ENCODE results near the gene ARID2.

Gene ARID2

GRCh38 chr12:45720069-45720468 is 9.4 kb upstream of the ARID2 start:
- no peak for DNase-seq (ENCODE audit: low read depth)

- DNase-seq (ENCODE audit: low read depth), result no peak
Observed at GRCh38 chr12:45721369-45721768, 8.1 kb upstream of the ARID2 start.

- no peak for DNase-seq (ENCODE audit: low read depth)
Observed at GRCh38 chr12:45721954-45722353, 7.6 kb upstream of the ARID2 start.

GRCh38 chr12:45725631-45726602 is 3.6 kb upstream of the ARID2 start:
- DNase-seq (ENCODE audit: low read depth), result peak; percentile 64

GRCh38 chr12:45726603-45727300 is 2.8 kb upstream of the ARID2 start:
- peak; percentile 56 for DNase-seq (ENCODE audit: low read depth)

- DNase-seq (ENCODE audit: low read depth), result peak; percentile 99
Observed at GRCh38 chr12:45727301-45727979, 2.1 kb upstream of the ARID2 start.

- peak; percentile 25 for DNase-seq (ENCODE audit: low read depth)
Observed at GRCh38 chr12:45727980-45728629, 1.4 kb upstream of the ARID2 start.

GRCh38 chr12:45728630-45729232 is 775 bp upstream of the ARID2 start:
- DNase-seq (ENCODE audit: low read depth), result peak; percentile 98

- no peak for DNase-seq (ENCODE audit: low read depth)
Observed at GRCh38 chr12:45730084-45730347, 510 bp downstream of the ARID2 start.

- peak; percentile 52 for DNase-seq (ENCODE audit: low read depth)
Observed at GRCh38 chr12:45730348-45731189, 1.1 kb downstream of the ARID2 start.

GRCh38 chr12:45731190-45731775 is 1.8 kb downstream of the ARID2 start:
- no peak for DNase-seq (ENCODE audit: low read depth)

GRCh38 chr12:45732250-45732649 is 2.7 kb downstream of the ARID2 start:
- DNase-seq (ENCODE audit: low read depth), result peak; percentile 46

GRCh38 chr12:45732936-45733335 is 3.4 kb downstream of the ARID2 start:
- no peak for DNase-seq (ENCODE audit: low read depth)

- DNase-seq (ENCODE audit: low read depth), result no peak
Observed at GRCh38 chr12:45737638-45738037, 8.1 kb downstream of the ARID2 start.

- DNase-seq (ENCODE audit: low read depth), result no peak
Observed at GRCh38 chr12:45742590-45742989, 13.1 kb downstream of the ARID2 start.

GRCh38 chr12:45743247-45743646 is 13.7 kb downstream of the ARID2 start:
- no peak for DNase-seq (ENCODE audit: low read depth)

- DNase-seq (ENCODE audit: low read depth), result peak; percentile 52
Observed at GRCh38 chr12:45745861-45746277, 16.4 kb downstream of the ARID2 start.

- DNase-seq (ENCODE audit: low read depth), result peak; percentile 22
Observed at GRCh38 chr12:45756666-45757065, 27.2 kb downstream of the ARID2 start.

- DNase-seq (ENCODE audit: low read depth), result no peak
Observed at GRCh38 chr12:45757172-45757571, 27.7 kb downstream of the ARID2 start.

GRCh38 chr12:45760333-45760732 is 30.8 kb downstream of the ARID2 start:
- no peak for DNase-seq (ENCODE audit: low read depth)

Data from iris pigment epithelial cell (primary cell).